HCT116 (cell line): ENCODE results near the gene DPH6. TPM values are rescaled to one million over a fixed set of nuclear protein-coding genes. Genes with fewer than 3 reads are reported as not detected.

Experiments
- ATAC-seq: fragments of 200-7000 bp; cut with Tn5 transposase; 2 replicates; pipeline ENCODE4 v1.9.1; 2020; ENCODE audit warnings: mild to moderate bottlenecking, moderate library complexity
- BruUV-seq: library from RNA; stranded (reverse); fragments of 400-500 nt; replicated peaks from 2 replicates; lab custom pipeline; 2021; lab: Mats Ljungman, UMichigan
- CTCF ChIA-PET: fragments of 300-600 bp; sonication (Branson Sonifier 250); formaldehyde crosslinking; loops from one replicate; lab custom pipeline; 2021; ENCODE audit warnings: antibody characterized with exemption; lab: Charles Lee
- POLR2A ChIA-PET: fragments of 300-600, 350-600 bp; sonication (Branson Sonifier 250); formaldehyde crosslinking; loops from one replicate; lab custom pipeline; 2021; ENCODE audit warnings: antibody characterized with exemption; lab: Charles Lee
- RAD21 ChIA-PET, 2 experiments: fragments of 300-600 bp; sonication (Branson Sonifier 250); formaldehyde crosslinking; loops; one replicate each; lab custom pipeline; 2023; ENCODE audit warnings: low total read pairs in 2 of 2; ENCODE audit not compliant: uncharacterized antibody in 2 of 2, unreplicated experiment in 2 of 2, low non-redundant PET in 1 of 2; lab: Charles Lee
- DNase-seq: peaks from one replicate; pipeline ENCODE4 v3.0.0-alpha.2; 2010; ENCODE audit warnings: low read depth, low spot score
- H2AFZ ChIP-seq: fragments of 200-600 bp; shearing (Covaris generic), sonication (generic); 2 replicates; pipeline ENCODE4 v1.6.1; 2017; ENCODE audit warnings: low read depth, mixed run types, mixed read lengths, antibody characterized with exemption, low read length; ENCODE audit not compliant: poor library complexity, severe bottlenecking
- H3K27ac ChIP-seq: 2 replicates; pipeline ENCODE4 v1.5.1; 2012; ENCODE audit warnings: low read depth, low read length
- H3K27me3 ChIP-seq: fragments of 200-600 bp; sonication (generic); 2 replicates; pipeline ENCODE4 v1.6.1; 2016; ENCODE audit warnings: mixed run types, low read length, mixed read lengths; ENCODE audit not compliant: insufficient read depth
- H3K36me3 ChIP-seq, 2 experiments: fragments of 200-500 bp in 1 of 2; fragments of 200-600 bp in 1 of 2; sonication (Bioruptor generic) in 1 of 2; sonication (generic) in 1 of 2; 2 replicates each; pipeline versions ENCODE4 v1.5.1 to v1.6.1; 2014 to 2016; ENCODE audit warnings: low read length in 2 of 2, inconsistent platforms in 1 of 2, mixed read lengths in 1 of 2, mixed run types in 1 of 2; ENCODE audit not compliant: insufficient read depth in 2 of 2, control insufficient read depth in 1 of 2
- H3K4me1 ChIP-seq, 2 experiments: fragments of 200-600 bp in 1 of 2; sonication (generic) in 1 of 2; 2 replicates each; pipeline versions ENCODE4 v1.5.1 to v1.6.1; 2012 to 2017; ENCODE audit warnings: low read length in 2 of 2, inconsistent platforms in 1 of 2, mild to moderate bottlenecking in 1 of 2, mixed read lengths in 1 of 2, mixed run types in 1 of 2, moderate library complexity in 1 of 2; ENCODE audit not compliant: insufficient read depth in 2 of 2, control insufficient read depth in 1 of 2
- H3K4me2 ChIP-seq: fragments of 200-600 bp; sonication (generic); 2 replicates; pipeline ENCODE4 v1.6.1; 2017; ENCODE audit warnings: mixed run types, low read length, mixed read lengths
- H3K4me3 ChIP-seq, 2 experiments: fragments of 200-600 bp in 1 of 2; sonication (generic) in 1 of 2; replicated peaks in 1 of 2; 2 replicates each; pipeline ENCODE4 v1.5.1; 2011 to 2016; ENCODE audit warnings: low read length in 2 of 2, control low read depth in 1 of 2, low read depth in 1 of 2, mild to moderate bottlenecking in 1 of 2, mixed read lengths in 1 of 2, mixed run types in 1 of 2
- H3K79me2 ChIP-seq: fragments of 200-600 bp; sonication (generic); 2 replicates; pipeline ENCODE4 v1.6.1; 2017; ENCODE audit warnings: mild to moderate bottlenecking, mixed run types, low read length, moderate library complexity, mixed read lengths; ENCODE audit not compliant: insufficient read depth
- H3K9ac ChIP-seq: fragments of 200-600 bp; sonication (generic); 2 replicates; pipeline ENCODE4 v1.6.1; 2016; ENCODE audit warnings: low read length, mixed read lengths
- H3K9me2 ChIP-seq: fragments of 200-600 bp; sonication (generic), shearing (Covaris generic); 2 replicates; pipeline ENCODE4 v1.6.1; 2017; ENCODE audit warnings: mixed run types, mild to moderate bottlenecking, moderate library complexity; ENCODE audit not compliant: insufficient read depth
- H3K9me3 ChIP-seq, 2 experiments: fragments of 200-500 bp in 1 of 2; fragments of 200-600 bp in 1 of 2; sonication (Bioruptor generic) in 1 of 2; sonication (generic) in 1 of 2; 2 replicates each; pipeline ENCODE4 v1.6.1; 2014 to 2017; ENCODE audit warnings: low read length in 2 of 2, mixed read lengths in 2 of 2, inconsistent platforms in 1 of 2, low read depth in 1 of 2, mild to moderate bottlenecking in 1 of 2, mixed run types in 1 of 2, moderate library complexity in 1 of 2; ENCODE audit not compliant: control insufficient read depth in 1 of 2, insufficient read depth in 1 of 2
- H4K20me1 ChIP-seq: fragments of 200-600 bp; sonication (generic), shearing (Covaris generic); 2 replicates; pipeline ENCODE4 v1.6.1; 2017; ENCODE audit warnings: mixed run types, mild to moderate bottlenecking, moderate library complexity; ENCODE audit not compliant: insufficient read depth
- EZH2phosphoT487 ChIP-seq: fragments of 200-600 bp; IDR thresholded peaks from 2 replicates; pipeline ENCODE4 v1.6.1; 2018; ENCODE audit warnings: antibody characterized with exemption, borderline replicate concordance
- FOSL1 ChIP-seq: IDR thresholded peaks from 2 replicates; pipeline ENCODE4 v1.6.1; 2012; ENCODE audit warnings: low read depth
- POLR2AphosphoS5 ChIP-seq: IDR thresholded peaks from 2 replicates; pipeline ENCODE4 v1.6.1; 2011; ENCODE audit warnings: mild to moderate bottlenecking, low read depth, low read length, moderate library complexity
- RAD21 ChIP-seq: IDR thresholded peaks from 2 replicates; pipeline ENCODE4 v1.6.1; 2012; ENCODE audit warnings: low read depth, mild to moderate bottlenecking
- TCF7L2 ChIP-seq: IDR thresholded peaks from 2 replicates; pipeline ENCODE4 v1.7.0; 2011; ENCODE audit warnings: borderline replicate concordance, inconsistent platforms; ENCODE audit not compliant: insufficient read depth, insufficient read length; ENCODE audit errors: extremely low read depth
- intact Hi-C: fragments of 100-400 bp; cut with micrococcal nuclease; formaldehyde crosslinking; loops from 2 replicates; pipeline ENCODE4 v1.10.0; 2022
- microRNA-seq: library from miRNA; unstranded; fragments of <30 nt; microRNA quantifications from one replicate; pipeline ENCODE4, GENCODE V29; 2016; ENCODE audit warnings: borderline number of aligned reads
- total RNA-seq: library from RNA; stranded (reverse); gene quantifications from one replicate; pipeline ENCODE4 v1.2.1, GENCODE V29; 2021; ENCODE audit not compliant: unreplicated experiment
- TF ChIP-seq, protein P1 (sequence below): IDR thresholded peaks from 2 replicates; pipeline ENCODE4 v1.6.1; 2012; ENCODE audit warnings: low read depth

Gene DPH6
- total RNA-seq, 1 experiment from 2014 or later, result 18.2 TPM

DNA sequence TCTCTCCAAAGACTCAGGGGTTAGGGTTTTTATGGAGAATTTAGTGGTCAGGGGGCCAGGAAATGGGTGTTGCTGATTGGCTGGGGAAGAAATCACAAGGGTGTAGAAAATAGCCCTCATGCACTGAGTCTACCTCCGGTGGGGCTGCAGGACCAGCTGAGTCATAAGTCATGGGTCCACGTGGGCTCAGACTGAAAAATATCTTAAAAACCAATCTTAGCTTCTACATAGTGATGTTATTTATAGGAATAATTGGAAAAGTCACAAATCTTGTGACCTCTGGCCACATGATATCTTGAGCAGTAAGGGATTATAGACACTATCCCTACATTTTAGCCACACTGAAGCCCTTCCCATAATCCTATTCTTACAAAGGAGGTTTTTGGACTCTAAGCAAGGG, 224.0 kb downstream of the DPH6 start (continued):
- TF ChIP-seq FOSL1 (no peak), EZH2phosphoT487 (no peak), RAD21 (no peak)
- TF ChIP-seq, protein P1, sequence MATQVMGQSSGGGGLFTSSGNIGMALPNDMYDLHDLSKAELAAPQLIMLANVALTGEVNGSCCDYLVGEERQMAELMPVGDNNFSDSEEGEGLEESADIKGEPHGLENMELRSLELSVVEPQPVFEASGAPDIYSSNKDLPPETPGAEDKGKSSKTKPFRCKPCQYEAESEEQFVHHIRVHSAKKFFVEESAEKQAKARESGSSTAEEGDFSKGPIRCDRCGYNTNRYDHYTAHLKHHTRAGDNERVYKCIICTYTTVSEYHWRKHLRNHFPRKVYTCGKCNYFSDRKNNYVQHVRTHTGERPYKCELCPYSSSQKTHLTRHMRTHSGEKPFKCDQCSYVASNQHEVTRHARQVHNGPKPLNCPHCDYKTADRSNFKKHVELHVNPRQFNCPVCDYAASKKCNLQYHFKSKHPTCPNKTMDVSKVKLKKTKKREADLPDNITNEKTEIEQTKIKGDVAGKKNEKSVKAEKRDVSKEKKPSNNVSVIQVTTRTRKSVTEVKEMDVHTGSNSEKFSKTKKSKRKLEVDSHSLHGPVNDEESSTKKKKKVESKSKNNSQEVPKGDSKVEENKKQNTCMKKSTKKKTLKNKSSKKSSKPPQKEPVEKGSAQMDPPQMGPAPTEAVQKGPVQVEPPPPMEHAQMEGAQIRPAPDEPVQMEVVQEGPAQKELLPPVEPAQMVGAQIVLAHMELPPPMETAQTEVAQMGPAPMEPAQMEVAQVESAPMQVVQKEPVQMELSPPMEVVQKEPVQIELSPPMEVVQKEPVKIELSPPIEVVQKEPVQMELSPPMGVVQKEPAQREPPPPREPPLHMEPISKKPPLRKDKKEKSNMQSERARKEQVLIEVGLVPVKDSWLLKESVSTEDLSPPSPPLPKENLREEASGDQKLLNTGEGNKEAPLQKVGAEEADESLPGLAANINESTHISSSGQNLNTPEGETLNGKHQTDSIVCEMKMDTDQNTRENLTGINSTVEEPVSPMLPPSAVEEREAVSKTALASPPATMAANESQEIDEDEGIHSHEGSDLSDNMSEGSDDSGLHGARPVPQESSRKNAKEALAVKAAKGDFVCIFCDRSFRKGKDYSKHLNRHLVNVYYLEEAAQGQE, result no peak

DNA sequence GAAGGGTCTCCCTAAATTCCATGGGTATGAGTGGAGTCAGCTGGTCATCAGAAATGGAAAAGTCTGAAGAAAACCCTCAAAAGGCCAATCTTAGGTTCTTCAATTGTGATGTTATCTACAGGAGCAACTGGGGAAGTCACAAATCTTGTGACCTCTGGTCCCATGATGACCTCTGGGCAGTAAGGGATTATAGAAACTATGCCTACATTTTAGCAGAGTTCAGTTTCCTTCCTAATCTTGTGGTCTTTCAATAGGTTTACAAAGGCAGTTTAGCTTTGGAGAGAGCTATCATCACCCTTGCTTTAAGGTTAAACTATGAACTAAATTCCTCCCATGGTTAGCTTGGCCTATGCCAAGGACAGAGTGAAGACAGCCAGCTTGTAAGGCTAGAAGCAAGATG, 225.1 kb downstream of the DPH6 start:
- POLR2A ChIA-PET, result no interaction called here

More for the DNA sequence above, 225.1 kb downstream of the DPH6 start:
- RAD21 ChIA-PET, result no interaction called here
- no peak overlapping the region for H3K27ac ChIP-seq
- H3K9me3 ChIP-seq, result no peaks in the 10 kb centered on the region
- no peaks in the 10 kb centered on the region for H3K27me3 ChIP-seq
- no peak overlapping the region for H2AFZ ChIP-seq
- no peak overlapping the region for H3K9ac ChIP-seq
- ATAC-seq (no peak), DNase-seq (no peak)
- no TSS peak for BruUV-seq
- H4K20me1 ChIP-seq, result no peaks in the 10 kb centered on the region
- H3K4me3 ChIP-seq, result no peak overlapping the region
- H3K4me2 ChIP-seq, result no peak overlapping the region
- intact Hi-C loops, result no loop called here
- no peaks in the 10 kb centered on the region for H3K36me3 ChIP-seq
- H3K79me2 ChIP-seq, result no peaks in the 10 kb centered on the region
- H3K4me1 ChIP-seq, result peaks cover 4 to 6% of the 10 kb centered on the region in 2 experiments; a peak in 3 of 4 replicates
- H3K9me2 ChIP-seq, result no peaks in the 10 kb centered on the region
- CTCF ChIA-PET, result no interaction called here
- TF ChIP-seq POLR2AphosphoS5 (no peak), TCF7L2 (no peak)

Small RNA genes within 50 kb of the gene (microRNA-seq; reads per million reads assigned to microRNA genes)
- not detected for gene MIR3942
